Common myeloid progenitor, CD34-positive (primary cell): ENCODE data around the gene TDRD9.

Experiments used
- CTCF ChIA-PET: fragments of 350-600 bp; sonication (Branson Sonifier 250); formaldehyde crosslinking; loops from one replicate; lab custom pipeline; 2021; ENCODE audit warnings: antibody characterized with exemption; lab: Charles Lee
- POLR2A ChIA-PET: fragments of 350-600 bp; sonication (Branson Sonifier 250); formaldehyde crosslinking; loops from one replicate; lab custom pipeline; 2021; ENCODE audit warnings: antibody characterized with exemption; lab: Charles Lee
- DNase-seq, 3 donors: peaks; one replicate each; pipeline versions ENCODE4 v3.0.0 to v3.0.0-alpha.2; 2013
- H3K27ac ChIP-seq, 2 experiments: 1 replicate in 1 of 2; 2 replicates in 1 of 2; pipeline ENCODE4 v1.7.0; 2013; ENCODE audit warnings: inconsistent platforms in 2 of 2, low read length in 2 of 2, mild to moderate bottlenecking in 2 of 2, low read depth in 1 of 2, moderate library complexity in 1 of 2; ENCODE audit not compliant: severe bottlenecking in 2 of 2, insufficient read depth in 1 of 2, poor library complexity in 1 of 2
- H3K27me3 ChIP-seq, 5 experiments: replicated peaks in 2 of 5; 1 replicate in 3 of 5; 2 replicates in 2 of 5; pipeline versions ENCODE4 v1.6.1 to v1.7.0; 2013; ENCODE audit warnings: low read length in 4 of 5, mild to moderate bottlenecking in 2 of 5, moderate library complexity in 2 of 5, inconsistent platforms in 1 of 5; ENCODE audit not compliant: insufficient read depth in 5 of 5, control insufficient read depth in 4 of 5
- H3K36me3 ChIP-seq, 4 experiments: 1 replicate in 2 of 4; 2 replicates in 2 of 4; pipeline versions ENCODE4 v1.6.1 to v1.7.0; 2013; ENCODE audit warnings: low read length in 3 of 4, control low read depth in 1 of 4, mild to moderate bottlenecking in 1 of 4; ENCODE audit not compliant: control insufficient read depth in 4 of 4, insufficient read depth in 4 of 4
- H3K4me1 ChIP-seq, 4 experiments: 1 replicate in 3 of 4; 2 replicates in 1 of 4; pipeline versions ENCODE4 v1.6.1 to v1.7.1; 2013; ENCODE audit warnings: low read length in 3 of 4, mild to moderate bottlenecking in 3 of 4, control low read depth in 1 of 4, inconsistent platforms in 1 of 4, moderate library complexity in 1 of 4; ENCODE audit not compliant: control insufficient read depth in 4 of 4, insufficient read depth in 4 of 4; ENCODE audit errors: control extremely low read depth in 1 of 4
- H3K4me3 ChIP-seq, 7 experiments: 1 replicate in 4 of 7; 2 replicates in 3 of 7; pipeline versions ENCODE4 v1.5.1 to v1.7.0; 2013; ENCODE audit warnings: mild to moderate bottlenecking in 7 of 7, low read length in 6 of 7, moderate library complexity in 6 of 7, inconsistent platforms in 2 of 7, low read depth in 2 of 7, control low read depth in 1 of 7; ENCODE audit not compliant: insufficient read depth in 4 of 7, control insufficient read depth in 1 of 7; ENCODE audit errors: extremely low read depth in 1 of 7
- H3K9me3 ChIP-seq, 5 experiments: 1 replicate in 4 of 5; 2 replicates in 1 of 5; pipeline versions ENCODE4 v1.6.1 to v1.7.1; 2013; ENCODE audit warnings: low read length in 4 of 5, mild to moderate bottlenecking in 2 of 5, inconsistent platforms in 1 of 5, low read depth in 1 of 5, moderate library complexity in 1 of 5; ENCODE audit not compliant: control insufficient read depth in 4 of 5, insufficient read depth in 2 of 5; ENCODE audit errors: control extremely low read depth in 1 of 5
- WGBS: methylation state at CpG from one replicate; pipeline ENCODE4 v1.1.5; 2013; ENCODE audit not compliant: insufficient coverage; 5-methylcytosine and 5-hydroxymethylcytosine counted together

Gene TDRD9

GRCh38 chr14:104087505-104087904 is 159.2 kb downstream of the TDRD9 start:
- no peaks in the 10 kb centered on the region for H3K36me3 ChIP-seq
- ChIA-PET CTCF (interaction anchor here (1.0 to 3.8 kb wide), 2 partner anchors 10 to 528 kb away, joined by 3 to 18 read pairs; no protein-coding TSS in a partner anchor), POLR2A (no interaction called here)
- H3K27ac ChIP-seq, result no peak overlapping the region
- DNase-seq, result no peak
- peaks cover 0 to 4% (median 4%) of the 10 kb centered on the region in 4 experiments for H3K4me1 ChIP-seq
- peaks cover 0 to 45% (median 13%) of the 10 kb centered on the region in 5 experiments for H3K27me3 ChIP-seq
- no peaks in the 10 kb centered on the region for H3K9me3 ChIP-seq
- no peak overlapping the region for H3K4me3 ChIP-seq
- 98% methylated on average over 14 of the region's 17 CpGs for WGBS

DNA sequence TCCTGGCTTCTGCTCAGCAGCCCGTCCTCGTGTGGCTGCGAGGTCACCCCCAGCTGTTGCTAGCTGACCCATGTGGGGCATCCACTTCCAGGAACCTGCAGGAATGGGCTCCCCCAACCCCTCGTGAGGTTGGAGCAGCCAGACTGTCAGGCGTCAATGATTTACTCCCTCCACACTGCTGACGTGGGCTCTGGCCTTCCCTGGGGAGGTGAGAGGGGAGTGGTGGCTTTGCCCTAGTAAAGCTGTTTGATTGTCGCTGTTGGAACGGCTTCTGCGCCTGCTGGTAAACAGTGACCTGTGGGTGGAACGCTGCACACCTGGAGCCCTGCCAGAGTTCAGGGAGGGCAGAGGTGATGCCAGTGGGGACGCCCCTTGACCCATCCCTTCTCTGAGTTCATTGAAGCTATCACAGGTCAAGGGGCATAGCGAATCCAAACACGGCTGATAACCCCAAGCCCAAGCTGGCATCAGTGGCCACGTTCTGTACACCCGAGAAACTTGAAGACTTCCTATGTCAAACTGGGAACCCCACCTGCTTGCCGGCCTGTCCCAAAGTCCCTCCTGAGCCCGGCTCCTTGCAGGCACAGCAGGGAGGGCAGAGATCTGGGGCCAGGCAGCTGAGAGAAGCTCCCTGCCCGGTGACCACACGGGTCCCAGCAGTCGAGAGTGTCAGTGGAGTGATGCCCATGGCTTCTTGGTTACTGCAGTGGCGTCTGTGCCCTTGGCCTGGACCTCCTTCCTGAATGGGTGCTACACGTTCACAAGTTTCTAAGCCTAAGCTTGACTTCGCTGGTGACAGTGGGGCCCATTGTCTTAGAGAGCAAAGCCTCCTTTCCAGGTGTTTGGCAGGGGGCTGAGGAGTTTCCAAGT is 160.0 kb downstream of the TDRD9 start:
- no peak for DNase-seq
- POLR2A ChIA-PET, result no interaction called here
- 93% methylated on average over 21 of the region's 23 CpGs for WGBS

DNA sequence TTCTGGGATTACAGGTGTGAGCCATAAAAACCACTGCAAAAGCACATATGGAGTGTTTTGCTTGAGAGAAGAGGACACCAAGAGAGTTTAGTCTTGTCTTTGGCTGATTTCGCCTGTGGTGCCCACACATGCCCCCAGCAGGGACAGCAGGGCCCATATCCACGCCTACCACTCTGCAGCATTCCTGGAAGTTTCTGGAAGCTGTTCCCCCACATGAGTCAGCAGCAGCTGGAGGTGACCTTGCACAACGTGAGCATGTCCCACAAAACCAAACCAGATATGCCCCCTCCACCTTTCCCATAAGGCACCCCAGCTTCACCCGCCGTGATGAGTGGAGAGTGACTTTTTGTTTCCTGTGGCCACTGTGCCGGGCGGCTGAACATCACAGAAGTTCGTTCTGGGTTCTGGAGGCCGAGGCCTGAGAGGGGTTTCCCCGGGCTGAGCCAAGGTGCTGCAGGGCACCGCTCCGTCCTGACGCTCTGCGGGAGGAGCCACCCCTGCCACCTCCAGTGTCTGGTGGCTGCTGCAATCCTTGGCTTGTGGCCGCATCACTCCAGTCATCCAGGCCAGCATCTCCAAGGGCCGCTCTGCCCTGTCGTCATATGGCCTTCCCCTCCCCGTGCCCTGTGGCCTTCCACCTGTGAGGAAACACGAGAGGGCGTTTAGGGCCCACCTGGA is 162.0 kb downstream of the TDRD9 start:
- Histone ChIP-seq H3K4me3 (no peak overlapping the region), H3K27me3 (peaks cover 0 to 21% (median 7%) of the 10 kb centered on the region in 5 experiments), H3K27ac (no peak overlapping the region), H3K9me3 (no peaks in the 10 kb centered on the region), H3K4me1 (peaks cover 0 to 9% (median 5%) of the 10 kb centered on the region in 4 experiments), H3K36me3 (no peaks in the 10 kb centered on the region)
- no peak for DNase-seq
- ChIA-PET POLR2A (no interaction called here), CTCF (interaction anchor here (3.8 kb wide), 1 partner anchor 12 kb away, joined by 18 read pairs; no protein-coding TSS in a partner anchor)
- 97% methylated on average over 17 of the region's 20 CpGs for WGBS

More for the DNA sequence above, 160.0 kb downstream of the TDRD9 start:
- Histone ChIP-seq H3K4me3 (no peak overlapping the region), H3K9me3 (no peaks in the 10 kb centered on the region), H3K36me3 (no peaks in the 10 kb centered on the region), H3K27me3 (peaks cover 0 to 39% (median 13%) of the 10 kb centered on the region in 5 experiments), H3K27ac (no peak overlapping the region), H3K4me1 (peaks cover 0 to 4% (median 4%) of the 10 kb centered on the region in 4 experiments)
- CTCF ChIA-PET, result interaction anchor here (1.0 to 3.8 kb wide), 3 partner anchors 9 to 12 kb away, joined by 3 to 18 read pairs (median 4); no protein-coding TSS in a partner anchor

DNA sequence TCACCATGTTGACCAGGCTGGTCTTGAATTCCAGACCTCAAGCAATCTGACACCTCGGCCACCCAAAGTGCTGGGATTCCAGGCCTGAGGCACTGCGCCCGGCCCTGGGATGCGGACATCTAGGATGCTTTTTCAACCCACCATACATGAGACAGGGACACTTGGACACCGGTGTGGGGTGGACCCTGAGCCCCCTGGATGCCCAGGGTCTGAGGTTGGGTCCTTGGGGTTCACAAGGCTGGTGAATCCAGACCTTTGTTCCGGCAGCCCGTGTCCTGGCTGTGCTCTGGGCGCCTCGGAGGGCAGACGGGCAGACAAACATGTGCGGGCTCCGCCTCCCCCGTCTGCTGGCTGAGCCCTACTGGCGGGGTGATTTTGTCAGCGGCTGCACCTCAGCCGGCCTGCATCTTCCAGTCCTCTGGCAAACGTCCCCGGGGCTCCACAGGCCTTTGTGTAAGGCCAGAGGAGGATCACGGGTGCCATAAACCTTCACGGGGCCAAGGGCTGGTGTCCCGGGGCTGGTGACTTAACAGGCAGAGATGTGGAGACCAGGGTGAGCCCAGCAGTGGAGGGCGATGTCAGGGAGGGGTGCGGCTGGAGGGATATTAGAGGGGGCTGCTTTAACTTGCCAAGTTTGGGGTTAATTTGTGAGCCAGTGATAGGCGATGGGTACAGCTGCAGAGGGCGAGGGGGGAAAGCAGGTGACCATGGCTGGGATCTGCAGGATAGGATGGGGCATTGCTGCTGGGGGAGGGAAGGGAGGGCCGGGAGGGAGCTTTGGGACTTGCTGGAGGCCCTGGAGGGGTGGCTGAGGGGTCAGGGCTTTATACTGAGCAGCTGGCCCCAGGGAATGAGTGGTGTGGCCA is 163.0 kb downstream of the TDRD9 start:
- CTCF ChIA-PET, result interaction anchor here (1.2 kb wide), 1 partner anchor 185 kb away, joined by 3 read pairs; no protein-coding TSS in a partner anchor
- Histone ChIP-seq H3K27ac (no peak overlapping the region), H3K4me3 (no peak overlapping the region), H3K36me3 (no peaks in the 10 kb centered on the region), H3K4me1 (peaks cover 0 to 5% (median 1%) of the 10 kb centered on the region in 4 experiments), H3K27me3 (peaks cover 0 to 13% (median 4%) of the 10 kb centered on the region in 5 experiments), H3K9me3 (no peaks in the 10 kb centered on the region)
- WGBS, result 79% methylated on average over 19 of the region's 26 CpGs
- POLR2A ChIA-PET, result no interaction called here
- no peak for DNase-seq

DNA sequence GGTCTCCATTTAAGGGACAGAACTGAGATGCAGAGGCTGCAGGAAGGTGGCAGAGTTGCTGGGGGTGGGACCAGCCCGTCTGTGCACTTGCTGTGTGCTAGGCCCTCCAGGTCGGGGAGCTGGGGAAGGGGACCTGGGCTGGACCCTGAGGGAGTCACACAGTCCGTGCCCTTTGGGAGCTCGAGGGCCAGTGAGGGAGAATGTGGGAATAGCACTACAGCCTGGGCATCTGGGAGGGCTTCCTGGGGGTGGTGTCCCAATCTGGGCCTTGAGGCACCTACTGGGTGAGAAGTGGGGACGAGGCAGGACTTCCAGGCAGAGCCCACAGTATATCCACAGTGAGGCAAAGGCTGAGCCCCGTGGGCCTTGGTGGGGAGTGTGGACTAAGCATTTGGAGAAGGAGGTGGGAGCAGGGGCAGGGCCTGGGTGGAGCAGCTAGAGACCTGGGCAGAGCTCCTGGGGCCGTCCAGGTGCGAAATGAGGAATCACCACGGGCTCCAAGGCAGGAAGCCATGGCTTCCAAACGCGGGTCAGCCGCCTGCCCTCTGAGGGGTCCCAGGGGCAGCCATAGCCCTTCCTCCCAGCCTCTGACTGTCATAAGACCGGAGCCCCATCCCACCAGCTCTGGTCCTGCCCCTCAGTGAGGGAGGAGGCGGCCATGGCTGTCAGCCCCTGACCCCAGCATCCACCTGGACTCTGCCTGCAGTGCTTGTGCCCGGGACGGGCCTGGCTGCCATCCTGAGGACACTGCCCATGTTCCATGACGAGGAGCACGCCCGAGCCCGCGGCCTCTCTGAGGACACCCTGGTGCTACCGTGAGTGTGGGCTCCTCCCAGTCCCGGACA is 163.9 kb downstream of the TDRD9 start:
- peaks cover 0 to 5% (median 0%) of the 10 kb centered on the region in 5 experiments for H3K27me3 ChIP-seq
- 87% methylated on average over 23 of the region's 23 CpGs for WGBS
- DNase-seq, result no peak
- CTCF ChIA-PET, result interaction anchor here (1.2 to 2.3 kb wide), 5 partner anchors 14 to 482 kb away, joined by 3 to 21 read pairs (median 5); no protein-coding TSS in a partner anchor
- H3K4me1 ChIP-seq, result peaks cover 0 to 5% (median 1%) of the 10 kb centered on the region in 4 experiments
- POLR2A ChIA-PET, result no interaction called here
- H3K4me3 ChIP-seq, result no peak overlapping the region
- H3K9me3 ChIP-seq, result no peaks in the 10 kb centered on the region
- H3K27ac ChIP-seq, result no peak overlapping the region
- no peaks in the 10 kb centered on the region for H3K36me3 ChIP-seq

DNA sequence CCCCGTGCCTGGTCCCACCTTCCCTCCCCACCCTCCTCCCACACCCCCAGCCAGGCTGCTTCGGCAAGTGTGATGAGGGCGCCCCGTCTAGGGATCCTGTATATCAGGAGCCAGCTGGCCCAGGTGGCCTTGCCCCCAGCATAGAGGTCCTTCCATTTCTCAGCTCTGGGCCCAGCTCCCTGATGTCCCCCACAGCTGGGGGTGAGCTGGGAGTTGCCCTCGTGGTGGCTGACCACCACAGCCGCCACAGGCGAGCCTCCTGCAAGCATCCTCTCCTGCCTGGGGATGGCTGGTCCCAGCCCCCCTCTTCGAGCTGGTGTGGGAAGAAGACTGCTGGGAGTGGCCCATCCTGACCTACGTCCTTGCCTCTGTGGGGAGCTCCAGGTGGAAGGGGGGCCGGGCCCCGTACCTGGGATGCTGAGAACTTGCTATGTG is 164.7 kb downstream of the TDRD9 start:
- 80% methylated on average over 9 of the region's 11 CpGs for WGBS
- ChIA-PET CTCF (interaction anchor here (1.4 to 2.3 kb wide), 5 partner anchors 15 to 481 kb away, joined by 3 to 21 read pairs (median 5); no protein-coding TSS in a partner anchor), POLR2A (no interaction called here)
- H3K4me1 ChIP-seq, result peaks cover 0 to 5% (median 1%) of the 10 kb centered on the region in 4 experiments
- no peak overlapping the region for H3K4me3 ChIP-seq
- H3K27ac ChIP-seq, result no peak overlapping the region
- H3K9me3 ChIP-seq, result no peaks in the 10 kb centered on the region
- DNase-seq, result no peak
- no peaks in the 10 kb centered on the region for H3K27me3 ChIP-seq
- no peaks in the 10 kb centered on the region for H3K36me3 ChIP-seq
